Measurements from ENCODE around the gene NOL9. TPM values are rescaled to one million over a fixed set of nuclear protein-coding genes. Genes with fewer than 3 reads are reported as not detected.

NOL9 gene
- total and polyA plus RNA-seq, 9 of the 15 experiments (the other 6 are each of a cell fraction or from before 2014, with no cell fraction given), result 5.6 to 76.5 (median 47.3) TPM

- TF ChIP-seq ZNF592 (IDR thresholded peaks at IDR 0.05) (peak; percentile 50), GABPB1 (CRISPR knock-in tag; IDR thresholded peaks at IDR 0.05) (0 out of 2 replicates have a peak, but pooled peaks have one; percentile 7), FOXO4 (CRISPR knock-in tag; IDR thresholded peaks at IDR 0.05) (no peak), FIP1L1 (IDR thresholded peaks at IDR 0.05; ENCODE audit: low read depth, low read length, poor library complexity, severe bottlenecking) (peak; percentile 87), ARID4B (CRISPR knock-in tag; IDR thresholded peaks at IDR 0.05) (peak; percentile 92), DACH1 (IDR thresholded peaks at IDR 0.05; ENCODE audit: partially characterized antibody) (no peak), TGIF2 (CRISPR knock-in tag; IDR thresholded peaks at IDR 0.05) (peak; percentile 97; the same call in 1 of the 2 replicates), HDAC6 (IDR thresholded peaks at IDR 0.05; ENCODE audit: low read depth, low read length) (peak; percentile 60), ZNF354B (CRISPR knock-in tag; IDR thresholded peaks at IDR 0.05) (no peak), MAZ (CRISPR knock-in tag; conservative IDR thresholded peaks at IDR 0.05 in 1 of 2, IDR thresholded peaks at IDR 0.05 in 1 of 2) (peak in 1 of 2 experiments; percentile 10; a peak in 2 of 4 replicates), ZNF589 (CRISPR knock-in tag; IDR thresholded peaks at IDR 0.05; ENCODE audit: low read depth) (no peak; the same call in 1 of the 2 replicates), CBFA2T3 (IDR thresholded peaks at IDR 0.05) (no peak)
Measured at GRCh38 chr1:6601923-6602668, 47.8 kb upstream of the NOL9 start (continued).
